OCI-LY7 (cell line): ENCODE data around the gene FRMD3. TPM values are rescaled to one million over a fixed set of nuclear protein-coding genes. Genes with fewer than 3 reads are reported as not detected.

Experiments
- BruUV-seq: library from RNA; stranded (reverse); fragments of 400-500 nt; replicated peaks from 2 replicates; lab custom pipeline; 2021; lab: Mats Ljungman, UMichigan
- CTCF ChIA-PET: fragments of 300-600 bp; sonication (Branson Sonifier 250); formaldehyde crosslinking; loops from one replicate; lab custom pipeline; 2022; ENCODE audit warnings: antibody characterized with exemption; ENCODE audit not compliant: unreplicated experiment; lab: Charles Lee
- POLR2A ChIA-PET: fragments of 300-600 bp; sonication (Branson Sonifier 250); formaldehyde crosslinking; loops from one replicate; lab custom pipeline; 2022; ENCODE audit warnings: antibody characterized with exemption; lab: Charles Lee
- DNase-seq: peaks from one replicate; pipeline ENCODE4 v3.0.0-alpha.2; 2015; ENCODE audit warnings: low spot score
- H2AFZ ChIP-seq: fragments of 200-600 bp; sonication (generic), shearing (Covaris generic); 2 replicates; pipeline ENCODE4 v1.6.1; 2014; ENCODE audit warnings: mild to moderate bottlenecking, antibody characterized with exemption, low read length, moderate library complexity
- H3K27ac ChIP-seq: fragments of 200-600 bp; sonication (generic); 2 replicates; pipeline ENCODE4 v1.5.1; 2014; ENCODE audit warnings: mixed run types, low read depth, mild to moderate bottlenecking, moderate library complexity, low read length, inconsistent platforms; ENCODE audit not compliant: poor library complexity, severe bottlenecking
- H3K36me3 ChIP-seq: fragments of 200-600 bp; sonication (generic); 2 replicates; pipeline ENCODE4 v1.6.1; 2014; ENCODE audit warnings: mild to moderate bottlenecking, antibody characterized with exemption, low read length, moderate library complexity, mixed read lengths; ENCODE audit not compliant: insufficient read depth
- H3K4me1 ChIP-seq: fragments of 200-600 bp; sonication (generic); 2 replicates; pipeline ENCODE4 v1.5.1; 2014; ENCODE audit warnings: mild to moderate bottlenecking, low read length; ENCODE audit not compliant: insufficient read depth, poor library complexity, severe bottlenecking
- H3K4me2 ChIP-seq: fragments of 200-600 bp; sonication (generic); 2 replicates; pipeline ENCODE4 v1.6.1; 2014; ENCODE audit warnings: mild to moderate bottlenecking, low read length
- H3K4me3 ChIP-seq: fragments of 200-600 bp; sonication (generic); 2 replicates; pipeline ENCODE4 v1.5.1; 2014; ENCODE audit warnings: mild to moderate bottlenecking, low read depth, low read length; ENCODE audit not compliant: poor library complexity, severe bottlenecking
- H3K79me2 ChIP-seq: fragments of 200-600 bp; sonication (generic); 2 replicates; pipeline ENCODE4 v1.6.1; 2016; ENCODE audit warnings: low read depth, mild to moderate bottlenecking, low read length, moderate library complexity, mixed read lengths; ENCODE audit not compliant: insufficient read depth
- H3K9me2 ChIP-seq: fragments of 200-600 bp; sonication (generic); 2 replicates; pipeline ENCODE4 v1.6.1; 2016; ENCODE audit warnings: mild to moderate bottlenecking, low read length, mixed read lengths; ENCODE audit not compliant: insufficient read depth
- H3K9me3 ChIP-seq: fragments of 200-600 bp; sonication (generic); 2 replicates; pipeline ENCODE4 v1.6.1; 2014; ENCODE audit warnings: mild to moderate bottlenecking, mixed run types, low read length, mixed read lengths
- H4K20me1 ChIP-seq: fragments of 200-600 bp; sonication (generic); 2 replicates; pipeline ENCODE4 v1.6.1; 2014; ENCODE audit warnings: mild to moderate bottlenecking, antibody characterized with exemption, low read length, moderate library complexity, mixed read lengths; ENCODE audit not compliant: insufficient read depth
- CTCF ChIP-seq: fragments of 200-600 bp; sonication (generic); conservative IDR thresholded peaks from 2 replicates; pipeline ENCODE4 v1.5.1; 2014; ENCODE audit warnings: mild to moderate bottlenecking, antibody characterized with exemption, low read length, moderate library complexity, mixed read lengths
- EZH2phosphoT487 ChIP-seq: fragments of 200-600 bp; sonication (generic); IDR thresholded peaks from 2 replicates; pipeline ENCODE4 v1.6.1; 2018; ENCODE audit warnings: low read depth, borderline replicate concordance, mild to moderate bottlenecking, mixed run types, antibody characterized with exemption, low read length, moderate library complexity, mixed read lengths
- intact Hi-C: fragments of 100-400 bp; cut with micrococcal nuclease; formaldehyde crosslinking; loops from one replicate; pipeline ENCODE4 v1.10.0; 2022; ENCODE audit not compliant: unreplicated experiment
- total RNA-seq, 2 experiments: library from RNA; depleted of rRNA in 1 of 2; stranded (reverse); fragments of >200 nt in 1 of 2; shearing (Covaris generic) in 1 of 2; gene quantifications; 2 replicates each; pipeline ENCODE4 v1.2.3, GENCODE V29; 2014 to 2022

Gene FRMD3
- total RNA-seq, 2 experiments from 2014 or later: 0.48 to 1.4 TPM

GRCh38 chr9:83396342-83396741 is 141.9 kb downstream of the FRMD3 start:
- POLR2A ChIA-PET: no interaction called here
- BruUV-seq: no TSS peak

GRCh38 chr9:83392228-83392627 is 146.0 kb downstream of the FRMD3 start:
- BruUV-seq: no TSS peak
- intact Hi-C loops: no loop called here
- no peaks in the 10 kb centered on the region for H3K4me1 ChIP-seq
- no peak overlapping the region for H3K27ac ChIP-seq
- H3K4me2 ChIP-seq: no peak overlapping the region
- H3K9me3 ChIP-seq: no peaks in the 10 kb centered on the region
- H2AFZ ChIP-seq: no peak overlapping the region
- no peaks in the 10 kb centered on the region for H3K79me2 ChIP-seq
- CTCF ChIA-PET: no interaction called here
- TF ChIP-seq EZH2phosphoT487 (no peak), CTCF (no peak)
- no peaks in the 10 kb centered on the region for H4K20me1 ChIP-seq
- H3K36me3 ChIP-seq: no peaks in the 10 kb centered on the region
- DNase-seq: no peak
- no peaks in the 10 kb centered on the region for H3K9me2 ChIP-seq
- no peak overlapping the region for H3K4me3 ChIP-seq
- POLR2A ChIA-PET: no interaction called here

More at GRCh38 chr9:83396342-83396741, 141.9 kb downstream of the FRMD3 start:
- intact Hi-C loops: no loop called here
- H3K9me3 ChIP-seq: no peaks in the 10 kb centered on the region
- TF ChIP-seq EZH2phosphoT487: no peak
- no peak for TF ChIP-seq CTCF
- DNase-seq: no peak
- no peaks in the 10 kb centered on the region for H3K9me2 ChIP-seq
- H3K36me3 ChIP-seq: no peaks in the 10 kb centered on the region
- no peaks in the 10 kb centered on the region for H3K4me1 ChIP-seq
- H3K4me2 ChIP-seq: no peak overlapping the region
- no peak overlapping the region for H3K4me3 ChIP-seq
- no peak overlapping the region for H3K27ac ChIP-seq
- no peaks in the 10 kb centered on the region for H4K20me1 ChIP-seq
- CTCF ChIA-PET: no interaction called here
- H3K79me2 ChIP-seq: no peaks in the 10 kb centered on the region
- H2AFZ ChIP-seq: no peak overlapping the region

GRCh38 chr9:83388346-83388745 is 149.9 kb downstream of the FRMD3 start:
- no peak for TF ChIP-seq CTCF
- TF ChIP-seq EZH2phosphoT487: no peak
- no TSS peak for BruUV-seq
- no peaks in the 10 kb centered on the region for H3K36me3 ChIP-seq
- no peak for DNase-seq
- H3K9me2 ChIP-seq: no peaks in the 10 kb centered on the region
- H4K20me1 ChIP-seq: no peaks in the 10 kb centered on the region
- no peaks in the 10 kb centered on the region for H3K9me3 ChIP-seq
- CTCF ChIA-PET: no interaction called here
- POLR2A ChIA-PET: interaction anchor here (0.6 to 0.8 kb wide), 3 partner anchors 34 to 271 kb away, joined by 4 to 5 read pairs (median 4); no protein-coding TSS in a partner anchor
- intact Hi-C loops: no loop called here
- H2AFZ ChIP-seq: no peak overlapping the region
- H3K4me1 ChIP-seq: no peaks in the 10 kb centered on the region
- no peaks in the 10 kb centered on the region for H3K79me2 ChIP-seq
- H3K27ac ChIP-seq: no peak overlapping the region
- no peak overlapping the region for H3K4me2 ChIP-seq
- no peak overlapping the region for H3K4me3 ChIP-seq
